ENCODE measurements around the gene SCN4B.

SCN4B gene

DNA sequence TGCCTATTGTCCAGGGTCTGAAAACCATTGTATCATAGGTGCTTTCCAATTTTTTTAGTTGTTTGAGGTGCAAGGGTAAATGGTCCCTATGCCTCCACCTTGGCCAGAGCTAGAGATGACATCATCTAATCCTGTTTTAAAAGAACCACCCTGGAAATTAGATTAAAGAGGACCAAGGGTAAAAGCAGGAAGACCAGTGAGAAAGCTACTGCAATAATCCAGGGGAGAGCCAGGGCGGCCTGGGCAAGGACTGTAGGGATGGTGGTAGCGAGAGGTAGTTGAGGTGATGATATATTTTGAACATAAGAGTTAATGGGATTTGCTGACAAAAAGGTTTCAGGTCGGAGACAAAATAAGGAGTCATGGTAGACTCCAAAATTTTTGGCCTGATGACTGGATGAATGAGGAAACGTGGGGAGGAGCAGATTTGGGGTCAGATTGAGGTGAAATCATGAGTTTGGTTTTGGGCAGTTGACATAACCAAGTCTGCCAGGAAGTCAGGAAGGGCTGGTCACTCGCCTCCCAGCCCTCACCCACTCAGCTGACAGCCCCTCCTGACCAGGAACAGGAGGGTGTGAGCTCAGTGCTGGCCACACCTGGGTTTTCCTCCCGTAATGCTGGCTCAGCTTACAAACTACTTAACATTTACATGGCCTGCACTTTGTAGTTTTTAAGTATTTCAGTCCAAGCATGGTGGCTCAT is 23.0 kb downstream of the SCN4B start:
- DNase-seq (ENCODE audit: low read depth in 2 of 2) = no peak

DNA sequence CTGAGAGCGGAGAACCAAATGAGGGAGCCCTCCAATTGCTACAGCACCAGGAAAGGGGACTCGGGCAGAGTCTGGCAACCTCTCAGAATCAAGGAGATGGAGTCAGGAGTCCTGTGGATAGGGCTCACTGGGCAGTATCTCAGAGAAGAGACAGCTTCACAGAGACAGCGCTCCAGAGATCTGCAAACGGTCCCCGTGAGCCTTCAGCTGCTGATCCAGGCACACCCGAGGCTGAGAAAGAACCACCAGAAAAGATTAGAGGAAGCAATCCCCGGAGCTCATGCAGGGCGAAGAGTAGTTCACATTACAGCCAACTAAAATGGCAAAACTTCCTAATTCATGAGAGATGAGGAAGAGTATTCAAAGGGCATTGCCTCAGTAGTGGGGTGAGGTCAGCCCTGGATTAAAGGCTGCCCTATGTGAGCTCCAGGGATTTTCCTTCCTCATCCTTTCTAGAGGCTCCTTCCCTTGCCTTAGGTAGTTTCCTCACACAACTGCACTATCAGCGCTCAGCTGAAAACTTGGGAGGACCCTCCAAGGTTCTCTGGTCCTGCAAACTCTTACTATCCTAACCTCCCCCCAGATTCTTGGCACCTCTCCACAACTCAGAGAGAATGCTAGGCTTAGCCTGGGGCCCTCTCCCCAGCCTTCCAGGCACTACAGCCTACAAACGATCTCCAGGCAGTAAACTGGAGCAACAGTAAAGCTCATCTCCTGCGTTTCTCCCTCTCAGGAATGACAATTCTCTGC is 23.7 kb downstream of the SCN4B start:
- no peak for DNase-seq (ENCODE audit: low read depth in 2 of 2)

- no peak for DNase-seq (ENCODE audit: low read depth in 2 of 2)
Measured at GRCh38 chr11:118128310-118128709, 24.3 kb downstream of the SCN4B start.

- no peak for DNase-seq (ENCODE audit: low read depth in 2 of 2)
Measured at GRCh38 chr11:118126082-118126838, 26.4 kb downstream of the SCN4B start.

DNA sequence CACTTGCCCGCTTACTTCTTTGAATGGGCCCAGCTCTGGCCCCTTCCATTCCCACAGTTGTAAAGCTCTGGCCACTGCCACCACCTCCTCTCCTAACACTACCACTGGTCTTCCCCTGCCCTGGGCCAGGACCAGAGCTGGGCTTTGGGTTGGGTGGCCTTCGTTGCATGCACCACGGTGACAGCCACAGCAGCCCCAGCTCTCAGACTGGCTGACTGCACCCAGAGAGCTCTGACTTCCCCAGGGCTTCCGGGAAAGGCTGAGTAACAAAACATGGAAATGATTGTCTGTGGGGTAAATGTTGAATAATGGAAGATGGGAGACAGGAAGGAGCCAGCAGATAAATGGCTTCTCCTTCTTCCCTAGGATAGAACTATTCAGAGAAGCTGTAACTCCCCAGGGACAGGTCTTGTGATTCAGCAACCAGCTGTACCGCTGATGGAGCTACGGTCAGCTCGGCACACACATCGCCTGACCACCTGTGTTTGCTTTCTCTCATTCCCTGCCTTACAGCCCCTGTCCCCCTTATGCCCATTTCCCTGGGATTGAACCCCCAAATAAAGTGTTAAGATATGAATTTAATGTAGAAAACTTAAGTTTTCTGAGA is 27.6 kb downstream of the SCN4B start:
- DNase-seq (ENCODE audit: low read depth in 2 of 2) = no peak

- no peak for DNase-seq (ENCODE audit: low read depth in 2 of 2)
Measured at GRCh38 chr11:118120793-118121192, 31.8 kb downstream of the SCN4B start.

GRCh38 chr11:118117790-118118601 is 34.6 kb downstream of the SCN4B start:
- DNase-seq (ENCODE audit: low read depth in 2 of 2) = no peak

- DNase-seq (ENCODE audit: low read depth in 2 of 2) = no peak
Measured at GRCh38 chr11:118115048-118115447, 37.6 kb downstream of the SCN4B start.

GRCh38 chr11:118114266-118114665 is 38.4 kb downstream of the SCN4B start:
- DNase-seq (ENCODE audit: low read depth in 2 of 2) = no peak

- DNase-seq (ENCODE audit: low read depth in 2 of 2) = no peak
Measured at GRCh38 chr11:118112711-118113430, 39.8 kb downstream of the SCN4B start.

GRCh38 chr11:118111744-118112035 is 40.9 kb downstream of the SCN4B start:
- no peak for DNase-seq (ENCODE audit: low read depth in 2 of 2)

GRCh38 chr11:118111019-118111743 is 41.4 kb downstream of the SCN4B start:
- DNase-seq (ENCODE audit: low read depth in 2 of 2) = no peak

GRCh38 chr11:118109231-118109630 is 43.4 kb downstream of the SCN4B start:
- DNase-seq (ENCODE audit: low read depth in 2 of 2) = no peak

DNA sequence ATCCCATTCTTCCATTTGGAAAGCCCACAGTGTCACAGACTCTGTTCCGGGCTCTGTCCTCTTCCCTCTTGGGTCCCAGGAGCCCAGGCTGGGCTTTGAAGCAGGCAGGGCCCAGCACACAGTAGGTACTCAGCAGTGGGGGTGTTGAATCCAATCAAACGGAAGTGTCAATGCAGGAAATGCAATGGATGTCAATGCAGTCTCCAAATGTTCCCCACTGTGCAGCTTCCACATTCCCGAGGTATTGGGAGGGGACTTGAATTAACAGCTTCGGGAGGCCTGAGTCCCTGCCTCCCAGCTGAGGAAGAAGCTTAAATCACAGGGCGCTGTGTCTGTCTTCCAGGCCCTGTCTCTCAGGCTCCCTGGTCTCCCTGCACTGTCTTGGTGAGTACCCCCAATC is 44.1 kb downstream of the SCN4B start:
- no peak for DNase-seq (ENCODE audit: low read depth in 2 of 2)

DNA sequence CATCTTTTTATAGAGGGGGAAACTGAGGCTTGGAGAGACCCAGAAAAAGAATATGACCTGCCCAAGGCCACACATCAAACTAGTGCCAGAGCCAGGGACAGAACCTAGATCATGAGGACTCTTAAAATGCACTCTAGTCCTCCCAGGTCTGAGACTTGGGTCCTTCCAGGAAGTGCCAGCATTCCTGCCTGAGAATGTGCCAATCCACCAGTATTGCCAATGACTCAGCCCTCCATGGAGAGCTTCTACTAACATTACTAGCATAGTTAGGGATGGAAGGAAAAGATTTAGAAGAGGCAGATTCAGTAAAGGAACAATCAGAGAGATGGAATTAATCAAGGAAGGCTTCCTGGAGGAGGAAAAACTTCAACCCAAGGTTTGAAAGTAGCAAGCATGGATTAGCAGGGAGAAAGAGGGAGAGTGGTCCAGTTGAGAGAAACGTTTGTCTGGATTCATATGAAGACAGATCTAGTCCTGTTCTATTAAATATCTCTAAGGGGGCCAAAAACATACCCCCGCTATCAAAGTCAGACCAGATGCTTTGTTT is 45.8 kb downstream of the SCN4B start:
- DNase-seq (ENCODE audit: low read depth in 2 of 2) = no peak

GRCh38 chr11:118105657-118106305 is 46.8 kb downstream of the SCN4B start:
- no peak for DNase-seq (ENCODE audit: low read depth in 2 of 2)

DNA sequence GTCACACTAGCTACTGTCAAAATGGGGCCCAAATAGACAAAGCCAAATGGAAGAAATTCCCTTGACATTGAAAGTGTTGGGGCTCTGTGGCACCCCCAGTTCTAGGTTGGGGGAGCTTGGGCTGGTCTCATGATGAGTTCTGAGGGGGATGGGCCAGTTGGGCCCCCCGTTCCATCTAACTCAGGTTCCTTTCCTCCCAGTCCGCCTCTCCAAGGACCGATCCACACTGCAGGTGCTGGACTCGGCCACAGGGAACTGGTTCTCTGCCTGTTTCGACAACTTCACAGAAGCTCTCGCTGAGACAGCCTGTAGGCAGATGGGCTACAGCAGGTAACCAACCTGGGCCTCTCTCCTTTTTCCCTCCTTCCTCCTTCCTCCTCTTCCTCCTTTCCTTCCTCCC is 48.1 kb downstream of the SCN4B start:
- DNase-seq (ENCODE audit: low read depth in 2 of 2) = no peak

DNA sequence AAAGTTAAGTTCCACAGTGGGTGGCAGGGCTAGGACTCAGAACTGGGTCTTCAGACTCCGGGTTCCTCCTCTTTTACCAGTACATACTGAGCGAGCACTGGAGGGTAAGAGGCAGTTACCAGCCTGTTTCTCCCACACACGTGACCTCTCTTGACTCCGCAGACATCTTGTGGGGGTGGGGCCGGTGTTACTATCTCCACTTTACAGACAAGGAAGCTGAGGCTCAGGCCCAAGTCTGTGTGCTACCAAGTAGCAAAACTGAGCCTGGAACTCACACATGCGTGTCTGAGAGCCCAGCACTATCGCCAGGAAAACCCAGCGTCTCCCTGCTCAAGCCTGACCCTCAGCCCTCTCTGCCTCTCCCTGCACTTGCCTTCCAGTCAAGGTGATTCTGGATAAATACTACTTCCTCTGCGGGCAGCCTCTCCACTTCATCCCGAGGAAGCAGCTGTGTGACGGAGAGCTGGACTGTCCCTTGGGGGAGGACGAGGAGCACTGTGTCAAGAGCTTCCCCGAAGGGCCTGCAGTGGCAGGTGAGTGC is 49.8 kb downstream of the SCN4B start:
- no peak for DNase-seq (ENCODE audit: low read depth in 2 of 2)

DNA sequence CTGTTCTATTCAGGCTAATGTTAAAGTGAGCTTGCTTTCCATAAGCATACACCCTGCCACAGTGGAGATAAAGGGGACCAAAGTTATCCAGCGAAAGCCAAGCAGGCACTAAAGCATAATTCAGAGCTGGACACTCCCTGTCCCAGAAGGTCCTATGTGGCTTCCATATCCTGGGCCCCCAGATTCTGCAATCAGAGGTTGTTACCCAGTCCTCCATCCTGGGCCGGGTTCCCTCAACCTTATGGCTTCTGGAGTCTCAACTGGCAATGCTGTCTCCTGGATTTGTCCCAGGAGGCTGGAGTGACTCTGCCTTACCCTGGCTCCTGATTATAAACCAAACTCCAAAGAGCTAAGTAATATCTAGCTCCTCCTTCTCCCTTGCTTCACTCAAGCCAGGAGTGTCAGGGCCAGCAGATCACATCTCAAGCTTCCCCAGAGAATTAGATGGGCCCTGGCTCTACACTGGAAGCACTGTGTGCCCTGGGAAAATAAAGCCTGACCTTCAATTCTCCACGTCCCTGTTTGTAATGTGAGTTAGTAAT is 51.9 kb downstream of the SCN4B start:
- DNase-seq (ENCODE audit: low read depth in 2 of 2) = no peak

Measured in fibroblast of skin of left quadriceps (primary cell).